SKM-1 (cell line): Measurements from ENCODE around the gene WWC2.
"Not testable (repeated sequence)": the region's sequence is repeated elsewhere in the genome, so short reads cannot be mapped to it uniquely, and the experiment has no call there.

Source experiments
- DNase-seq: peaks from one replicate; lab custom pipeline; 2025; ENCODE audit not compliant: unreplicated experiment; lab: John Stamatoyannopoulos, UW

The WWC2 gene

DNA sequence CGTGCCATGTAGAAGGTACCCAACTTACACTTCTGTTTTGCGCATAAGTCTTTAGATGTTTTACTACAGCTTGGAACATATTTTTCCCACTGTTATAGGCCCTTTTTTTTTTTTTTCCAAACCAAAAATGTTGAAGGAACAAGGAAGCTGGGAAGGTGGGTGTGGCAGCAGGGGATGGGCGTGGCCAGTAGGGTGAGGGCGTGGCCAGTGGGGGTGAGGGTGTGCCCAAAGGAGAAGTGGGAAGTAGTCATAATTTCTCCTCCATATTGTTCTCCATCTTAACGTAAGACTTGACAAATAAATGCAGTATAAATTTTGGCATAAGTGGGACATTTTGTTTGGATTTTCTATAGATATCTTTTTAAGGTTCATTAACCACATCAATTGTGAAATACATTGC lies 190.6 kb downstream of the WWC2 start:
- no peak for DNase-seq

DNA sequence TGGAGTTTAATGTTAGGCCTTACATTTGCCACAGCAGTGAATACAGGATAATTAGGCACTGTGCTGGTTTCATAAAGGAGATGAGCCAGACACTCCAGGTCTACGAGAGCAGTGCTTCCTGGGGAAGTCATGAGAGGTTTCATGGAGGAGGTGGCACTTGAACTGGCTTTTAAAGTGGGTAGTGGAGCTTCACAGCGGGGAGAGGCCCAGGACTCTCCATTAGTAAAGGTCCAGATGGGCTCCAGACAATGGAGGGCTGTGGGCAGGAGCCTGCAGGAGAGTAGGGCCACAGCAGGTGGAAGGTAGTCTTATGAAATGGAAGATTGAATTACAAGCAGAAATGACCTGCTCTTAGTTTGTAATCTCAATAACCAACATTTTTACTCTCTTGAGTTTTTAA lies 192.0 kb downstream of the WWC2 start:
- no peak for DNase-seq

DNA sequence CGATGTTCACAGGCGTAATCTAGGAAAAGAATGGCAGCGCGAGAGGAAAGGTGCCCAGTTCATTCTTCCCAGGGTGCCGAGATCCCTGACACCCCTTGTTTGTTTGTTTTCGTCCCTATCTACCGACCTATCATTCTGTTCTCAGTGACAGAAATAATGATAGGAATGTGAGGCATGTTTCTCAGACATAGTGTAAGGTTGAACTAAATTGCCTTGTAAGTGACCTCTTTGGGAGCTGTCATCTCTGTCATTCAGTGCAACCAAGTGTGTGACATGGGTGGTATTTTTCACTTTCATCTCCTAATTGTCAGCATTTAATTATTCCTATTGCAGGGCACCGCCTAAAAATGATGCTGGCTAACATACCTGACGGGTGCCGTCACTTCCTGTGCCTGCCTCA lies 196.7 kb downstream of the WWC2 start:
- DNase-seq = no peak

DNA sequence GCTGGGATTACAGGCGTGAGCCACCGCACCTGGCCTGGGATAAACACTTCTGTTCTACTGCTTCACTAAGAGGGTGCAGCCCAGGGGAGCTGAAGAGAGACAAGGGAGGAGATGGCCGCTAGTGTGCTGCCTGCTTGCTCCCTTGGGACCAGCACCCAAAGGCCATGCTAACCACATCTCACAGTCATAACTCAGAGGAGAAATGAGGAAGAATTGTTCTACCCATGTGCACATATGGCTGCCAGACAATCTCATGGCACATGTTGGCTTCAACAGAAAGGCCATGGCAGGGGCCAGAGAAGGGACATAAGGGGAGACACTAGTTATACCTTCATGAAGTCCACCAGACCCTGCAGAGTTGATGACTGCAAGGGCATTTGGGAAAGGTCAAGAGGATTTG lies 198.6 kb downstream of the WWC2 start:
- DNase-seq = no peak

DNA sequence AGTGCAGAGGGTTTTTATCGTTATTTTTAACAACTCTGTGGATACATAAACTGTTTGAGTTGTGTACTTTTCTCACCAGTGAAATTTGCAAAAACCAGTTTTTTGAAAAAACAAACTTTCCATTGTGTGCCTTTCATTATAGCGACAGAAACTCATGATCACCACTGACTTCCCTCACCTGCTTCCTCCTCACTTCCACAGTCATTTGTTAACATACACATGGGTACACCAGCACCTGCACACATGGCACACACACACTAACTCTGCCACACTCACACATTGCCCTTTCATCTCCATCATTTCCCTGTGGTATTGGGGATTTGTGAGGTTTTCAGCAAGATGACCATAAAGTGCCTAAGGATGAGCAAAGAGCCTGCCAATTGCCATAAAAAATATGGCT lies 200.4 kb downstream of the WWC2 start:
- DNase-seq = no peak

DNA sequence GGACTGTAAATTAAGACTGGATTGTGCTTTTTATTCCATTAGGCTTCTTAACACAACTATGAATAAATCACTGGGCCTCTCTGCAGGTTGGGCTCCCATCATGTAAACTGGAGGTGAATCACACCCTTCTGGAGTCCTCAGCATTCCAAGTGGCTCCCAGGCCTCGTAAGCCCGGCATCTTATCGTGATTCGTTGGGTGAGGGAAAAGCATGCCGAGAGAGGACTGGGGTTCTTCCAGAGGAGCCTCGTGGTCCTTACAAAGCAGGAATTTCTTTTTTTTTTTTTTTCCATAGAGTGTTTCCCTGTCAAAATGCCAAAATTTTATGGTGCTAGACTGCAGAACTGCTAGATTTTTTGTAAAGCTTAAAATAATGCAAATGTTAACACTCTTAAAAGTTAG lies 201.0 kb downstream of the WWC2 start:
- DNase-seq = no peak

DNA sequence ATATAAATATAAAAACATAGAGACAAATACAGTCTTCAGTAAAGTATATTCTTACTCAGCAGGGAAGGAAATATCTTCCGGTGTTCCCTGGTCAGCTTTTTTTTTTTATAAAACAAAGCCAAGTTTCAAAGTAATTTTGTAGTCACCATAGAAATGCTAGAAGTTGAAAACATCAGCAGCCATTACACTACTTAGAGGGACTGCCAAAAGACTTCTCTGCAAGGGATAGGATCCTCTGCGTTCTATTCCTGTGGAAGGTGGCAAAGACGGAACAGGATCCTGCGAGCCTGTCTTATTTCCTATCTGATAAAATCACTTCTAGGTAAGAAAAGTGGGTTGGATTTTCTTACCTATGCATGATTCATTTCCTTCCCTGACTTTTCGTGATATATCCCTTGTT lies 201.6 kb downstream of the WWC2 start:
- DNase-seq = no peak

DNA sequence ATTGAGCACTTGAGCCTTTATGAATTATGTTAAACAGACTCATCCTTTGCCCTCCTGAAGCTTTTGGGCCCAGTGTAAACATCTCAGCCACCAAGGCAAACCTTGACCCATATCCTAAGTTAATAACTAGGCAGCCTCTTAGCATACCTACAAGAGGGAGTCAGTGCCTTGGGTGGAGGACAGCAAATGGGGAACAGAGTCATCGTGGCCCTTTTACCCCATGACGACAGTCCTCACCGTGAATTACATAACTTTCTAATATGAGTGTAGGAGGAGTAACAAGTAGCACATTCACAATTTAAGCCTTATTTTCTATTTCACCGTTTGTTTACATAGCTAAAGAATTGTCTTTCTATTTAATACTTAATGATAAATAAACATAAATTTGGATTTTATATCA lies 204.2 kb downstream of the WWC2 start:
- DNase-seq = no peak

DNA sequence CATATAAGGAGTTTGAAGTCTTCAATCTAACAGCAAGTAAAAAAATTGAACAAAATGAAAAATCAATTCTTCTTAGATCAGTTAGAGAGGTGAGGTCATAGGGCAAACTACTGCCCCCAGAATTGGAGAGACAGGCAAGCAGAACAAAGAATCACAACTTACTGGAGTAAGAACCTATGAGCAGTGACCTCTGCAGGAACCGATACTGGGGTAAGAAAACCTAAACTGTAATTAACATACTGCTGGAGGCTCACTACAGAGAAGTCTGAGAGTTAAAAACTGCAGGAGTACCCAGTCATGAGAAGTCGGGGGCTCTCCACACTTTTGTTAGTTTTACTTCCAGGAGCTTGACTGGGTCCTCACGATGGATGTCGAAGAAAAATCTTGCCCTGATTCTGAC lies 205.0 kb downstream of the WWC2 start:
- no peak for DNase-seq

DNA sequence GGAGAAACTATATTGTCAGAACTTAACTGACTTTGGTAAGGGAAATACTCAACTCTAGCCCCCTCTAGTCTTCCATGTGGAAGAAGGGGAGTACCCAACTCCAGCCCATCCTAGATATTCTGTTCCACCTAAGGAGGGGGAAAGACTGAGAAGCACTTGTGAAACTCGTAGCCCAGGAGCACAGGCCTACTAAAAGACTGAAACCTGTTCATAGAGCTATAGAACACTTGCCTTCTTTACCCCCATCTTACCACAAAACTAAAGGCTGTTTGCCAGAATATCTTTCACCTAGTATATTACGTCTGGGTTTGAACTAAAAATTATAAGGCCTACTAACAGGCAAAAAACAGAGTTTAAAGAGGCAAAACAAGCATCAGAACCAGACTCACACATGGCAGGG lies 205.5 kb downstream of the WWC2 start:
- DNase-seq = no peak

DNA sequence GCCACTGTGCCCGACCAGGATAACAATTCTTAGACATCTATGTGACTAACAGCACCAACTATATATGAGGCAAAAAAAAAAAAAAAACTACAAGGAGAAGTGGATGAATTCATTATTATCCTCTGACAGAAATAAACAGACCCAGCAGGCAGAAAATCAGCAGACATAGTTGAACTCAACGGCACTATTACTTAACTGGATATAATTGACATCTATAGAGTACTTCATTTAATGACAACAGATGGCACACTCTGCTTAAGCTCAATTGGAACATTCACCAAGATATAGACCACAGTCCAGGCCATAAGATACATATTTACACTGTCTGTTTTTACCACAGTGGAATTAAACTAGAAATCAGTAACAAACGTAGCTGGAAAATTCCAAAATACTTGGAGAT lies 207.8 kb downstream of the WWC2 start:
- DNase-seq = no peak

DNA sequence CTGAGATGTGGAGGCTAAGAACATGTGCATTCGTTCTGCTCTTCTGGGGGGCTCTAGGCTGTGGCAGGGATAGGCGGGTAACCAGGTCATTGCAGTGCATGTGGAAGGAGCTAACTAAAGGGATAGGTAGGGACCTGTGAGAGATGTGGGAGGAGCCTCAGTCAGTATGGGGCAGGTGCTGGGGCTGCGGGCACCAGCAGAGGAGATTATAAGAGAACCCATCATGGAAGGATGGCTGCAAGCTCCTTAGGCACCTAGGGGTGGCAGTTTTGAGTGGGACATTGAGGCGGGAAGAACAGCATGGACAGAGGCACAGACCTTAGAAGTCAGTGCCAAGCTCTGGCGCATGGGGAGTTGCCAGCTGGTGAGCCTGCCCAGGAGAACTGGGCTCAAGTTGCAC lies 213.8 kb downstream of the WWC2 start:
- DNase-seq = no peak

DNA sequence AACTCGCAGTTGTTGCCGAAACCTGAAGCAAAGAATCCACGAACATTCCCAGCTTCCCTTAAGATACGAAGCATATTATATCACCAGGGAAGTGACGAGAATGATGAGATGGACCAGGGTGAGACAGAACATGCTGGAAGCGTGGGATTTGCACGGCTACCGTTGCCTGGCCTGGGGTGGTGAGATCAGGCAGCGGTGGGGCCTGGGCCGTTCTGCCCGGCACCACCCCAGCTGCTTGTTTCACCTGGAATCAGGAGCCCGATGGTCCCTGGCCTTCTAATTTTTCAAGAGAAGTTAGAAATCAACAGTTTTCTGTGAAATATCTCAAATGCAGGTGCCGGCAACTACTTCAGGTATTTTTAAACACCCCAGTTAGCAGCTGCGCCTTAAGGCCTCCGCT lies 215.3 kb downstream of the WWC2 start:
- DNase-seq = no peak

DNA sequence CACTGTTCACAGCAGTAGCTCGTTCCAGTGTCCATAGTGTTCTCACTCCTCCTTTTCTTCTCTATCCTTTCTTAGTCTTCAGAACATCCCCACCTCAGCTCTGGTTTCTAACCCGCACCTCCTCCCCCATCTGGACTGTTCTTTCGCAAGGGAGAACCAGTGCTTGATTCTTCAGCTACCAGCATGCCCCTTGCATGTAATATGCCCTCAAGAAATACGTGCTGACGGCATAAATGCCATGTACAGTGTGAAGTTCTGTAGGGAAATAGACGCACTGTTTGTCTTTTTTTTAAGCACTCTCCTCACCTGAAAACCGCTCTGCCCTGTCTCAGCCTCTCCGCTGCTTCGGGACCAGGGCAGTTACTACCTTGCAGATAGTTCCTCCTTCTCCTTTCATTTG lies 215.7 kb downstream of the WWC2 start:
- no peak for DNase-seq

DNA sequence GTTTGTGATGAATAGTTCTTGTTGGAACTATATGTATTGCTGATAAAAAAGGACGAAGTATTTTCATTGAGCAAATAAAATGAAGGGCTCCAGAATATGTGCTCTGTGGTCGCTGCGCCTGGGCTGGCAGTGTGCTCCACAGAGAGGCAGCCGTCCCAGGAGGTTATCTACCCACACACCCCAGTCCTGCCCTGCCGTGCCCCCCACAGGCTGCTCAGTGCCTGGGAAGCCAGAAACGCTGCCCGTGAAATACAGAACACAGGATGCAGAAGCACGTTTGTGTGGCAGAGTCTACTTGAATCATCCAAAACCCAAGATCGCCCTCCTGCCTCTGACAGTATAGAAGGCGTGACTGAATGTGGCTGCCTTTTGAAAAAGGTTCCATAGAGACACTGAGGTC lies 219.6 kb downstream of the WWC2 start:
- no peak for DNase-seq

DNA sequence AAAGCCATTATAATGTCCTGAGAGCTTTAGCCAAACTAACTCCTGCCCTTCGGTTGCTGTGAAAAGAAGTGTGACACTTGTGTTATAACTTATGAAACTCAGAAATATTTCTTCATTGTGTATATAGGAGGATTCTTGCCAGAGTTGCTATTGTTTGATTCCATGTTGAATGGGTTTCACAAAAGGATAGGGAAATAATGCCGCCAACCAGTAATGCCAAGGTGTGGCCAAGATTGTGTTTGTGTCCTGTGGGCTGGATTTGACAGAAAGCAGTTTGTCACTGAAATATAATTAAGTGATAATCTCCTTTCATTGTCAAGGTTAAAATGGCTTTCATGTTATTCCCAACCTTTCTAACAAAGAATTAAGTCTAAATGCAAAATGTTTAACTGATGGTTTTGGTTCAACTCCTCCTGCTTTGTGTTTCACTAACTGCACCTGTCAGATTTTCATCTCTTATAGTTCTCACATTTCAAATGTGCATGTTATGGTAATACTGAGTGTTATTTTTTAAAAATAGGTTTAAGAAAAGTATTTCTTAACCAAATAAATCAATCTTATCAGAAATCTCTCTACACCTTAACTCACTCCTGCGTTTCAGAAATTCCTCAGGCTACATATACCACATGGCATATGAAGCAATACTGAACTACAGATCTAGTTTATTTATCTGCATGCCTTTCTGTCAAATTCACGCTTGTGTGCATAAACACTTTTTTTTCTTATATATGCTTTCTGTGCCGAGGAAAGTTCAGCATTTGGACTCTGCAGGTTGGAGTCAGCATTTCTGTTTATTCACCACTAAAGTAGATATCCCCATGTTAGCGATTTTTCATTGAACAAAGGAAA lies 221.4 kb downstream of the WWC2 start, which contains the start of gene CLDN22:
Gene CLDN22 (minus strand): TSS at position 66 of the 849 bp plus-strand sequence. CDS start 58 bp downstream, at position 8.
- DNase-seq = no peak

DNA sequence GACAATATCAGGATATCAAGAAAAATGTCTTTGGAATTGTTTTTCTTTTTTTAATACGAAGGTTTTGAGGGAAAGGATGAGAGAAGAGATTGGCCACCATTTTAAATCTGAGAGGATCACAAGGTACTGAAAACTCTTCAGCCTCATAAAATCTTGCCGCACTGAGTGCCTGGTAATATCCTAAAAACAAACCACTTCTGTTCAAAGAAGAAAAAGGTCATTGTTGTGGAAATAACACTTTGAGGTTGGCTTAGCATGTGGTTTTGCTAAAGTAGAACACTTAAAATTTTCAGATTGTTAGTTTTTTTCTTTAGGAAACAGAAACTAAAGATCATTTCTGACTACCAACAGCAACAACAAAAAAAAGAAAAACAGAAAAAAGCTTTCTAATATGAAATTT lies 222.0 kb downstream of the WWC2 start:
- no peak for DNase-seq

DNA sequence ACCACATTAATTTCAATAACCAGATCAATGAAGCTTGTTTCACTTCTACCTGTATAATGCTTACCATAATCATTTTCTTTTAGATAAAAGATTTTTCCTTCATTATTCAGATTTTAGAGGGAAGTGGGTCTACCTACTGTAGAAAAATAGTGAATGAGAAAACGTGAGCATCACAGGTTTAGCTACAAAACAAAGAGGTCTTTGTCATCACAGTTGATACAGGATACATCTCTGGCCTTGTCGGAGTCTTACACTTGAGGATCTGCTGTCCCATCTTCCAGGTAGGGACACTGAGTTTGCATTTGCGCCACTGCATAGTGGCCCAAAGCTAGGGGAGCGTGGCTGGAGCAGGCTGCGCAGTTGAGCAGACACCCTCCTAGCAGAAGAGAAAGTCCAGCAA lies 222.5 kb downstream of the WWC2 start:
- DNase-seq = no peak

DNA sequence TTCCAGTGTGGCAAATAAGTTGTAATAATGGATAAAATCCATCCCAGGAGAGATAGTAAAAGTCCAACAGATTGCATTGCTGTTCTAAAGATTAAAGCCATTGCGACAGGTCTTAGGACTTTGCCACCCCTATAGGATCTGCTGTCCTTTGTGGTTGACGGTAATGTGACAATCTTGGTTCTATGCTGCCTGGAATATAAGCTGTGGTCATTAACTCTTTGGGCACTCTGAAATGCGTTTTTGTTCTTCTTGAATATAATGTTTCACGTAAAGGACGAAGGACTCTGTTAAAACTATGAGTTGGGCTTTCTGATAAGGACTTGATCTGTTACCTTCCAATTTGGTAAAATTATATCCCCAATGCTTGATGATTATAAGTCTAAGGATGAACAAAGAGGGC lies 223.3 kb downstream of the WWC2 start, which contains the start of gene CLDN24:
Gene CLDN24 (minus strand): TSS at position 101 of the 400 bp plus-strand sequence. CDS start 0 bp downstream, at position 101.
- DNase-seq = no peak

DNA sequence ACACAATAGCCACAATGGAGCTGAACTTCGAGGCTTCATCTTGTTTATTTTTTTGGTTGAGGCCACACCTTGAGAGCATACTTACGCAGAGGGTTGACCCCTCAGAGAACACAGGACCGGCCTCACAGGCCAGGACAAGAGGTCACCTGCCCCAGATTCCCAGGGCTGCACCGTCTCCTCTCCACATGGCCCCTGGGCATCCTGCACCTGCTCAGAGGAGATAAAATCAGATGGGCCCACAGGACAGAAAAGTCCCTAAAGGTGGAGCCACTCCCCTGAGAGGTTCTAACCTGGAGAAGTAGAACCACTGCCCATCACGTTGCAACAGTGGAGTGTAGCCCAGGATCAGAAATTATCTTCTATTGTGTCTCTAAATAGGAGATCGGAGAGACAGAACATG lies 224.2 kb downstream of the WWC2 start:
- DNase-seq = no peak

DNA sequence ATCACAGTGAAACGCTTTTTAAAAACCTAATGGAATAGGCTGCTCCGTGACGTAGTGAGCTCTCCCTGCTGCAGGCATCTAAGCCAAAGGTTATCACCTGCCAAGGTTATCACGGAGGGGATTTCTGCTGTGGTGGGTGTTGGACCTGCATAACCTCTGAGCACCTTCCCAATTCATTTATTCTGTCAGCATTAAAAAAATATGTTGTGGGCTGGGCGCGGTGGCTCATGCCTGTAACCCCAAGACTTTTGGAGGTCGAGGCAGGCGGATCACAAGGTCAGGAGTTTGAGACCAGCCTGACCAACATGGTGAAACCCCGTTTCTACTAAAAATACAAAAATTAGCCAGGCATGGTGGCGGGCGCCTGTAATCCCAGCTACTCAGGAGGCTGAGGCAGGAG lies 225.0 kb downstream of the WWC2 start:
- not testable (repeated sequence) for DNase-seq

DNA sequence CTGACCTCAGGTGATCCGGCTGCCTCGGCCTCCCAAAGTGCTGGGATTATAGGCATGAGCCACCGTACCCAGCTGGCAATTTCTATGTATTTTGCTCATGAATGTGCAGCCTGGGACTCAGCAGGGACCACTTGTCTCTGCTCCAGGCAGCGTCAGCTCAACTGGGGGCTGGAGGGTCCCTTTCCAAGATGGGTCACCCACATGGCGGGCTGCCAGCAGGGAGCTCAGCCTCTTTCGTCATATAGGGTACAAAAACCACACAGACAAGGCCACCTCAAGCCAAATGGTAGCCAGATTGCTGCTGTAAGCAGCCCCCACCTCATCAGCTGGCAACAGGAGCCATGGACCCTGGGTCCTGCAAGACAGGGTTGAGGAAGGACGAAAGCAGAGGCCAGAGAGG lies 225.6 kb downstream of the WWC2 start:
- DNase-seq = no peak

DNA sequence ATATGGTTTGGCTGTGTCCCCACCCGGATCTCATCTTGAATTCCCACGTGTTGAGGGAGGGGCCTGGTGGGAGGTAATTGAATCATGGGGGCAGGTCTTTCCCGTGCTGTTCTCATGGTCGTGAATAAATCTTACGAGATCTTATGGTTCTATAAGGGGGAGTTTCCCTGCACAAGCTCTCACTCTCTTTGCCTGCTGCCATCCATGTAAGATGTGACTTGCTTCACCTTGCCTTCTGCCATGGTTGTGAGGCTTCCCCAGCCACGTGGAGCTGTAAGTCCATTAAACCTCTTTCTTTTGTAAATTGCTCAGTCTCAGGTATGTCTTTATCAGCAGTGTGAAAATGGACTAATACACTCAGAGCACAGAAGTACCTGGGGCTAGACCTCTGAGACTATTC lies 227.3 kb downstream of the WWC2 start:
- not testable (repeated sequence) for DNase-seq
